Stimulated activated CD4-positive, alpha-beta T cell treated with anti-CD3 and anti-CD28 coated beads, Interleukin-1b, Interleukin-23, amount 100 ng/mL, for 1 hour (primary cell): ENCODE measurements around the gene ADCY3.
"Not testable (repeated sequence)": the region's sequence is repeated elsewhere in the genome, so short reads cannot be mapped to it uniquely, and the experiment has no call there.

Source experiments
- DNase-seq, 2 donors: peaks; one replicate each; pipeline ENCODE4 v3.0.0-alpha.2; 2020; ENCODE audit warnings: low read depth in 2 of 2

Gene ADCY3

DNA sequence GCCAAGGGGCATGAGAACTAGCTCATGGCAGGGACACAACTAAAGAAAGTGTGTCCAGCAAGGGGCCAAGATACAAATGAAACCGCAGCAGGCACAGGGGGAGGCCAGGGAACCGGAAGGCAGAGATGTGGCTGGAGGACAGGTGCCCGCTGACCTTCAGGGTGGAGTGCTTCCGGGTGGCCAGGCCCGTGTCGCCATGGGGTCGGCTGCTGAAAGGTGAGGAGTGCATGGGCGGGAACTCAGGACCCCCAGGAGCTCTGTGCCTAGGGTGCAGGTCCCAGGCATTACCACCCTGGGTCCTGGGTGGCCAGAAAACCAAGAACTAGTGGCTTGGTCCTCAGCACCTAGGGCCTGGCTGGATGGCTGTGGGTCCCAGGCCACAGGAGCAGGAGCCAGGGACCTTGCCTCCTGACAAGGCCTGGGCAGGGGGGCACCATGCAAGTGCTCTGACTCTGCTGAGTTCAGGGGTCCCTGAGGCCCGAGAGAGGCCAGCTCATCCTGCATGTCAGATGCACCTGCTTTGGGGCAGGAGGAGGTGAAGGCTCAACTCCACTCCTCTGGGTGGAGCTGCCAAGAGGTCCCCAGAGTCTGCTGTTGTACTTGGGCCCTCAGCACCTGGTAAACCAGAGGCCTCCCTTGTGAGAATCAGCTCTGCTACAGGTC is 75.9 kb downstream of the ADCY3 start:
- DNase-seq, result no peak

DNA sequence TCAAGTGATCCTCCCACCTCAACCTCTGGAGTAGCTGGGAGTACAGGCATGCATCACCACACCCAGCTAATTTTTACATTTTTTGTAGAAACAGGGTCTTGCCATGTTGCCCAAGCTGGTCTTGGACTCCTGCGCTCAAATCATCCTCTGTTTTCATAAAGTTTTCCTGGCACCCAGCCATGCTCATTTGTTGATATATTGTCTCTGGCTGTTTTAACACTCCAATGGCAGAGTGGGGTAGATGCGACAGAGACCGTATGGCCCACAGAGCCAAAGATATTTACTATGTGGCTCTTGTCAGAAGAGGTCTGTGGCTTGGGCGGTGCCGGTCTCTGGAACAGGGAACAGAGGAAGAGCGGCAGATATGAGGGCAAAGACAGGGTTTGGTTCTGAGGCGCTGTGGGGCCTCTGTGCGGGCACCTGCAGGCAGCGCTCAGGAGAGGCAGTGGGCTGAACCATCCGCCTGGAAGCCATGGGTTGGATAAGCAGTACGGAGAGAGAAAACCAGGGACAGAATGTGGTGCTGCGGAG is 76.6 kb downstream of the ADCY3 start:
- no peak for DNase-seq

DNA sequence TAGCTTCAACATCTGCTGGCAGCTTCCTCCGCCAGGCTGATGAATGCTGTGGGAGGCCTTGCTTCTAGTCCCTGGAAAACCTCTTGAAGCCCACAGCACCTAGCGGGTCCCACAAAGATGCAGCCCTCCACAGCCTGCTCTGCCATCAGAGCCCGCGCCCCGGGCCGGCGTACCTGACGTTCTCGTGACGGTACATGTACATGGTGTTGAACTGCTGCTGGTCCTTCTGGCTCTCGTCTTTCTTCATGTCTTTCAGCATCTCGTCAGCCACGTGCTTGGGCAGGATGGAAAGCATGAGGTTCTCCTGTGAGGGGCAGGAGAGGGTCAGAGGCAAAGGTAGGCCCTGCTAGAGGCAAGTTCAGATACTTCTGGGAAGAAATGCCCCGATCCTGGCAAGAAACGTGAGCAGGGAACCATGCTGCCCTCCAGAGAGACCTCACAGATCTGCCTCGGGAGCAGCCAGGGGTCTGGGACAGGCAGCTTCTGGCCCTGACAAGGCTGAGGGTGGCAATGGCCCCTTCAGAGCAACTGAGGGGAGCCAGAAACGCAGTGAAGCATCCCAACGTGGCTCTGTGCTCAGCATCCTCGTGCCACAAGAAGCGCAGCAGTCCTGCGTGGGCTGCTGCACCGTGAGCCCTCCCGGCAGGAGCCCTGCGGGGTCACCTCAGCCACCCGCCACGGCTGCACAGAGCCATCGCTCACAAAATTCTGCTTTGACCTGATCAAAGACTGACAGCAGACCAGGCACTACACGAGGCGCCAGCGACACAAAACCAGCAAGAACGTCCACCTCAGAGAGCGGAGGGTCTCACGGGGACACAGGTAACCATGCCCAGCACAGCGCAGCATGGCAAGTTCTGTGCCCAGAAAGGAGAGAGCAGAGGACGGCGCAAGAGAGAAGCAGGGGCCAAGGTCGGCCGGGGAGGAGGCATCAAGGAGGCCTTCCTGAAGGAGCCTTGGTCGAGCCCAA is 77.7 kb downstream of the ADCY3 start:
- no peak for DNase-seq

DNA sequence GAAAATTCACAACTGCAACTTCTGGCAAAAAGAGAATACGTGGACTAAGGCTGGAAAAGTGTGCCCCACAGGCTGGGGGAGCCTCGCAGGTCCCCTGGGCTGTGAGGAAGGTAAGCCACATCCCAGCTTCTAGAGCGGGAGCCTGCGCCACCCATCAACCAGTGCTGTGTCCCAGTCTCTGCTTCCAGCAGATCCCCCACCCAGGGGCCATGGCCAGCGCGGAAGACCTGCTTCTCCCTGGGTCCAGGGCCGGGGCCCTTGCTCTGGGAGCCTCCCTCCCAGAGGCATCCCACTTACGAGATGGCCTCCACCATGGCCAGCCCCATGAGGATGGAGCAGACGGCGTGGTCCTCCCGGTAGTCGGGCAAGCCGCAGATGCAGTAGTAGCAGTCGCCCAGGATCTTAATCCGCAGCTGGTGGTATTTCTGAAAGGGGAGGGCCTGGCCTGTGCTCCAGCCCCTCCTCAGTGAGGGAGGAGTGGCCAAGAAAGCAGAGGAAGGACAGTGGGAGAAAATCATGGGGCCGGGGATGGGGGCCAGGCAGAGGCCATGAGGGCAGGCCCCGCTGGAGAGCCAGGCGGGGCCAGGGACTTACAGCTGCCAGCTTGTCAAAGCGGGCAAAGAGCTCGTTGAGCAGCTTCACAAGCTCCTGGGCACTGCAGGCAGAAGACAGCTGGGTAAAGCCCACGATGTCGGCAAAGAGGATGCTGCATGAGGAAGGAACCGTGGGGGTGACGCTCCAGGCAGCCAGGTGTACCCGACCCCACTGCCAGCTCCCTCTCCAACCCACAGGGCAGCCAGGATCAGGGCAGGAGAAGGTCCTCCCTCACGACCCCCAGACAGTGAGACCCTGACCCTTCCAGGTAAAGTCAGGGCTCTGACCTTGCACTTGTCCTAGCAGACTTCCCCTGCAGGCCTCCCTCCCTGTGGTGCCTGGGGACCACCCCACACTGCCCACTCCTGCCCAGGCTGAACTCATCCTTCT is 78.8 kb downstream of the ADCY3 start:
- DNase-seq, result no peak

DNA sequence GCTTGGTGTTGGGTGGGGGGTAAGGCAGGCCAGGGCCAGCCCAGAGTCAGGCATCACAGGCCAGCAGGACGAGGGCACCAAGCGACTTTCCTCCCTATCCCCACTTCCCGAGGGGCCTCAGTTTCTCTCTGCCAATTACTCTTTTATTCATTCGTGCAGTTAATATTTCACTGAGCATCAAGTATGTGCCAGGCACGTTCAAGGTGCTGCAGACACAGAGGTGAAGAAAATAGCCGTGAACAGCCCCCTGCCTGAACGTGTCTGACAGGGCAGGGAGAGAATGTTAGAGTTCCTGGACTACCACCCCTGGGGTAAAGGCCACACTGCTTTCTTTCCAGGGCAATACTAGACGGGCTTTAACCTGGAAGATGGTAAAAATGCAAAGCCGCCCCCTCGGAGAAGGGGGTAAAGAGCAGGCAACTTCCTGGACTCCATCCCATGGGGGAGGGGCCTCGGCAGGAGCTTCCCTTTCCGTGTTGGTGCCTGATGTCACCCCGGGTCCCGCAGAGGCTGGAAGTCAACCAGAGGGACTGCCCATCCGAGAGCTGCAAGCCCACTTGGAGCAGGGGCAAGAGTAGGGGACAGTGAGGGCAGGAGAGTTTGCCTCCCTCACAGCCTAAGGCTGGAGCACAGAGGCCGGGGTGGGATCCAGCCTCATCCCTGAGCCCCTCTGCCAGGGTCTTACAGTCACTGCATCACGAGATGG is 79.7 kb downstream of the ADCY3 start:
- DNase-seq, result no peak

DNA sequence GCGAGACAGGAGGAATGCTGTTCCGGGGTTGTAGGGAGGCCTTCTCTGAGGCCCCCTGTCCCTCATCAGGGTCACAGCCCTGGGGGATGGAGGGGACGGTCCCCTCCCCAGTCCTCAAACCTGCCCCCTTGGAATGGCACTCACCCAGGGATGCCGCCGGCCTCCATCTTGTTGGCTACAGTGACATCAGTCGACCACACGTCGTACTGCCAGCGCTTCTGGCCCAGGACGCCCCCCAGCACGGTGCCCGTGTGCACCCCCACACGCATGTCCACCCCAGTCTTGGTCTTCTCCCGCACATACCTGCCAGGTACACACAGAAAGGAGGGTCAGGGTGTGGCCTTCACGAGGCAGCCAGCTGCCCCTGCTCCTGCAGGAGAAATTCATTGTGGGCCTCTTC is 80.3 kb downstream of the ADCY3 start:
- no peak for DNase-seq

DNA sequence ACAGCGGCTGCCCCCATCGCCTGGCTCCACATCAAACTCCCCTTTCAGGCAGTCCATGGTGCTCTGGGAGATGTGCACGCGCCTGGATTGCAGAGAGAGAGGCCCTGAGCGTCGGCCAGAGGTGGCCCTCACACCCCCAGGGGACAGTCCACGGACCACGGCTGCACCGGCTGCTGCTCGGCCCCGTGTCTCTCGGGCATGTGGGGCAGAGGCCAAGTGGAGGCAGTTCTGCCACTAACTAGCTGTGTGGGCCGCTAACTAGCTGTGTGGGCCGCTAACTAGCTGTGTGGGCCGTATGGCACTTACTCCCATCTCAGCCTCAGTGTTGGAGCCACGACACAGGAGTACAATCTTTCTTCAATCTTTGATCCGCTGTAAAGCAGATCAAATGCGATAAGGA is 81.5 kb downstream of the ADCY3 start:
- DNase-seq, result no peak

DNA sequence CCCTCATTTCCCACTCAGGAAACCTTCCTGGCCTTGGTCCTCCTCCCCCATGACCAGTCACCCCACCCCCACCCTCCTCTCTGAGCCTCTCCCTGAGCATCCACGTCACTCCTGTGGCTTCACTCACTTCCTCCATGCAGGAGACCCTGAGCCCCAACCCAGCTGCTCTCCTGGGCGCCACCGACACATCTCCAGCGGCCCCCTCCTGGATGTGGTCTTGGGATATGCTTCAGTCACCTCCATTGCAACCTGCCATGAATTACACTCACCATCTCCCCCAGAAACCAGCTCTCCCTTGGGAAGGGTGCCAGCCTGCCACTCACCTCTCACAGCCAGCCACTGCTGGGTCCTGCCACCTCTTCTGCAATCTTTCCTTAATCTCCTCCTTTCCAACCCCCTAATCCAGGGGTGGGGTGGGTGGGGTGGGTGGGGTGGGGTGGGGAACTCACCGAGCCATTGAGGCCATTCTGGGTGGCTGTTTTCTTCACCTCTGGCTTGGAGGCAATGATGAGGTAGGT is 82.0 kb downstream of the ADCY3 start:
- no peak for DNase-seq

DNA sequence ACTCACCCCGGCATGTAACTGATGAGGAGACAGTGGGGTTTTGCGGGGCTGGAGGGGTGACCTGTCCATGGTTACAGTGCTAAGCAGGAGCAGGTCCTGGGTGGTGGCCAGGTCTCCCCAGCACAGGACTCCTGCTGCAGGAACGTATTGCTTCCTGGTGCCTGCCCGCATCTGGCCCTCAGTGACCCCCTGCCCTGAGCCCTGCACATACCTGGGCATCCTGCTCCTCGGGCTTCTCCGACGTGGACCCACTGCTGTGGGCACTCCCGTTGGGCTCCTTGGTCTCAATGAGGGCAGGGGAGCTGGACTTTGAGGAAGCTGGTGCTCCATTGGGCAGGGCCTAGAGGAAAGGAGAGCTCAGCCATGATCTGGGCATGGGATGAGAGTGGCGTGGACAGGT is 83.3 kb downstream of the ADCY3 start:
- DNase-seq, result no peak

DNA sequence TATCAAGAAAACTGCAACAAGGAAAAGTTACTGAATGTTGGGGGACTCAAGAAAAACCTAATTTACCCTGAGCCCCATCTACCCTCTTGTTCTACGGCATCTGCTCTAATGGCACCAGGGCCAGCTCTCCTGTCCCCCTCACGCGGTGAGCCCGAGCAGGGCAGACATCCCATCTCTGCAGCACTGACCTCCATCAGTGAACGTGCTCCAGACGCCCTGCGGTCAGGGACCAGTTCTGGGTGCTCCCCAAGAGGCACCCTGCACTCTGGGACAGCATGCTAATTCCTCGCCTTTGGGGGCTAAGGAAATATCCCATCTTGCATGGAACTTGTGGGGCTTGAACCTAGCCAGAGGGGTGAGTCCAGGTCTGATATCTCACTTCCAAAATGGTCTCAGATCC is 83.8 kb downstream of the ADCY3 start:
- no peak for DNase-seq

DNA sequence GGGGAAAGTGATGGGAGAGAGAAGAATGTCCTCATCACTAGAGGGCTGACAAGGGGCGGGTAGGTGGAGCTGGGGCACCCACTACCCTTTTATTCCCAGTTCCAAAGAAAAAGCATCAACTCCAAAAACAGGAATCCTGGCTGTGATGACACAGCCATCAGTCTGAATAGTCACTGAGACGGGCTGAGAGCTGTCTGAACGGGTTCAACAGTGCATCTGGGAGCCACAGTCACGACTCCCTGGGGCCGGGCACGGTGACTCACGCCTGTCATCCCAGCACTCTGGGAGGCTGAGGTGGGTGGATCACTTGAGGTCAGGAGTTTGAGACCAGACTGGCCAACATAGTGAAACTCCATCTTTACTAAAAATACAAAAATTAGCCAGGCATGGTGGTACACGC is 84.6 kb downstream of the ADCY3 start:
- not testable (repeated sequence) for DNase-seq

DNA sequence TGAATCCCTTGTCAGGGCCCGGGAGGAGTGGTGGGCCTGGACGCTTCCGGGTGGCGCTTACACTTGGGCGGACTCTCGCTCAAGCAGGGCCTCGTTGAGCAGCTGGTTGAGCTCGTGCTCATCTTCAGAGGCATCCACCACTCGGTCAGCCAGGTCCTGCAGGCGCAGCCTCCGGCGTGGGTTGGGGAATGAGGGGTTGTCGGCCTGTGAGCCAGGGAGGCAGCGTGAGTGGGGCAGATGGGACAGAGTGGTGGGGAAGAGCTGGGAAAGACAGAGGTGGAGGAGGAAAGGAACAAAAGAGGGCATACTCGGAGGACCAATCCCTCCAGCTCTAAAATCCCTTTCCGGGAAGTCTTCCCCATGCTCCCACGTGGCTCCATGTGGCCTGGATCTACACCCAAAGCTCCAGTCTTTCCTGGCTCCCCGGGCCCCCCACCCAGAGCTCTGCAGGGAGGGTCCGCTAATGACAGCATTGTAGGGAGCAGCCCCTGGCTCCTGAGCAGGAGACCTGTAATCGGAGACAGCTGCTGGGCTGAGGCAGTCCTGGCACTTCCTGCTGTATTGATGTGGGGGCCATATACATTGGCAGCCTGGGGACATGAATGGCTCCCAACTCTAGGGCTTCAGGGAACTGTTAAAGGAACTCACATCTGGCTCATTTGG is 85.2 kb downstream of the ADCY3 start:
- no peak for DNase-seq

DNA sequence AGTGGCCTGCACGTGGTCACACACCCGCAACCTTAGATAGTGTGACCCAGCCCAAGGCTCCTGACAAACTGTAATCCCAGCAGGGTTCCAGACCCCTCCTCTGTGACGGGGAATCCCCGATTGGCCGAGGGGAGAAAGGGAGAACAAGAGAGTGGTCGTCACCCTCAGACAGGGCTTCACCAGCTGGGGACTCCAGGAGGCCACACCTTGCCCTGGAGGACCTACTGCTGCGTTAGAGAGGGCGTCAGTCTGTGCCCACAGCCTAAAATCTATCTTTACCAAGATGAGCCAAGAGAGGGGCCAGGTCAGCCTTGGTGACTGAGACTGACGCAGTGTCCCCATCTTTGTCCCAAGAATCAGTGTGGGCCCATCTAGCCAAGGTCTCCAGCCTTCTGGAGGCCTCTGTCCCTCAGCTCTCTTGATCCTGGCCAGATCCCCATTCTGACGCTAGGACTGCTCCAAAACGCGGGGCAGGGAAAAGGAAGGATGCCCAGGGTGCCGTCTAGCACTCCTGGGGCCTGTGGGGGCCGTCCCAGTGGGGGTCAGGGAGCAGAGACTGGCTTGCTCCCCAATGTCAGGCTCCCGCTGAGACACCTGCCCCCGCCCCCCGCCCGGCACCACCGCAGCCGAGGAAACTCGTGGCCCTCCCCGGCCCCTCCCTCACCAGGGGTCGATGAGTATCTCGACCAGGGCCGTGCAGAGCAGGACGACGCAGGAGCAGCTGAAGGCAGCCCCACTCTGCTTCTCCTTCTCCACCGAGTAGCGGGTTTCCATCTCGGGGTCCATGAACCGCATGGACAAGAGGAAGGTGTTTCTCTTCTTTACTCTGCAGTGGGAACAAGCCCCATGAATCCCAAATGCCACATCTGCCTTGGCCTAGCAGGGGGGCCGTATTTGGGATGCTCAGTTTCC is 86.0 kb downstream of the ADCY3 start:
- DNase-seq, result no peak

DNA sequence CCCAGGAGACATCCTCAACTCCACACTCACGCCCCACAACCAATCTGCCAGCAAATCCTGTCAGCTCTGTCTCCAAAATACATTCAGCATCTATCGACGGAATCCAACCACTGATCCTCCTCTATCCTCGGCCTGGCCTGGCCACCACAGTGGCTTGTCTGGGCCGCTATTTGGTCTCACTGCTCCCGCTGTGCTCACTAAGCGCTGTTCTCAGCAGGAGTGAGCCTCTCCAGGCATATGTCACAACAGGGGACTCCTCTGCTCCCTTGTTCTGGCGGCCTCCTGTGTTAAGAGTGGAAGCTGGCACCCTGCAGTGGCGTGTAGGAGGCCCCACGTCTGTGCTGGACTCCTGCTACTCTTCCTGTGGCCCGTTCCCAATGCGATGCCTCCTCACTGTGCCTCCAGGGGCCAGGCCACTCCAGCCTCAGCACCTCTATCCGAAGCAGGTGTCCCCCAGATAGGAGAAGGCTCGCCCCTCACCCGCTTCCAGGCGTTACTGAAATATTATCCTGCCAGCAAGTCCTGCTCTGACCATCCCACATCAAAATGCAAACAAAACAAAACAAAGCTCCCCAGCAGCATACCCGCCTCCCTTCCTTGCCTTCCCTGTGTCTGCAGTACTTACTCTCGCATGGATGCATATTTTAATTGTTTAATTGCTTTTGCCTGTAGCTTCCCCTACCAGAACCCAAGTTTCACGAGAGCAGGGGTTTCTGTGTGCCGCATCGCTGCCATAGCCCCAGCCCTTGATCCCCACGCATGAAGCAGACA is 86.9 kb downstream of the ADCY3 start:
- no peak for DNase-seq

DNA sequence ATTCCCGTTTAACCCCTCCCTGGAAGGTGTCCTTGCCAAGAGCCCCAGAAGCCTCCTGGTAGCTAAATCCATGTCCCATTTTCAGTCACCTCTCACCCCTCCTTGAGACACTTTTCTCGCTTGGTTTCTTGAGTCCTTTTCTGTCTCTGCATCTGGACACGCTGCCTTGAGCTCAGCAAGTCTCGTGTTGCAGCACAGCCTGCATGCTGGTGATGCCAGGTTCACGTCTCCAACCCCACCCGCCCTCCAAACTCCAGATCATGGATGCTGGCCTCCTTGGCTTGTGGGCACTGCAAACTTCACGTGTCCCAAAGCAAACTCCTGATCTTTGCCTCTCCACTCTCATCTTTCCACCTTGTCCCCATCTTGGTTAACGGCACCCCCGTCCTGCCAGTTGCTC is 87.5 kb downstream of the ADCY3 start:
- DNase-seq, result no peak

DNA sequence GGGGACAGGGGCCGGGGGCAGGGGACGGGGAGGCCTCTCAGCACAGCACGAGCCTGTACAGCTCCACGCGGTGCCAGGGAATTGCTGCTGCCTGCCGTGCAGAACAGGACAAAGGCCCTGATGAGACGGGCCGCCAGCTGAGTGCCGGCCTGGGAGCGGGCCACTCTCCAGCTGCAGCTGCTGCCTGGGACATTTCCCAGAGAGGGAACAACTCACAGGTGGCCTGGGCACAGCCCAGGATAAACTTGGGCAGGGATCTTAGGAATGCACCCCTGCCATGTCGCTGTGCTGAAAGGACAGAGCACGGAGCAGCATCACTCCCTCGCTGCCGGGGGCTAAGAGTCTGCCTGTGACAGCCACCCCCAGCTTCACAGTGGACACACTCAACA is 88.0 kb downstream of the ADCY3 start:
- DNase-seq, result no peak

DNA sequence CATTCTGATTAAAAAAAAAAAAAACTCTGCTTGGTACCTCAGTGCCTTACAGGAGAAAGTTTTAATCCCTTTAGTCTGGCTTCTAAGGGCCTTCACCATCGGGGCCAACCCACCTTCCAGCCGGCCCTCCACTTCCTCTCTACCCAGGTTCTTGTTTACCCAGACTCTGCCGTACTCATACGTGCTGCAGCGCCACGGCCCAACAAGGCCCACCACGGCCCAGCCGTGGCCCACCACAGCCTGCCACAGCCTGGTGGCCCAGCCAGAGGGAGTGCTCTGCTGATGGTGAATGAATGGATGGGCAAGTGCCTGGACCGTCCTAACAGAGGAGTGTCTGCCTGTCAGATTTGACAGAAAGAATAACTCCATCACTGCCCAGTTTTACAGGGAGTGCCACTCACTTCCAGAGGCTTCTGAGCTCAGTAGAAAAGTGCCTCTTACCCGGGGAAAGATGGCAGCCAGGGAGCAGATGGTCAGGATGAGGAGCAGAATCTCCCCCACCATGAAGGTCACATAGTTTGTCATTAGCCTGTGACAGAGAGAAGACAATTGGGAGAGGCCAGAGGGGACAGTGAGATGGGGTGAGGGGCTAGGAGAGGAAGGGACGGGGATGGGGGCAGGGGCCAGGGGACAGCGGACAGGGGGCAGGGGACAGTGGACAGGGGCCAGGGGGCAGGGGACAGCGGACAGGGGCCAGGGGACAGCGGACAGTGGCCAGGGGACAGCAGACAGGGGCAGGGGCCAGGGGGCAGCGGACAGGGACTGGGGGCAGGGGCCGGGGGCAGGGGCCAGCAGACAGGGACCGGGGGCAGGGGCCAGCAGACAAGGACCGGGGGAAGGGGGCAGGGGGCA is 88.6 kb downstream of the ADCY3 start:
- no peak for DNase-seq

DNA sequence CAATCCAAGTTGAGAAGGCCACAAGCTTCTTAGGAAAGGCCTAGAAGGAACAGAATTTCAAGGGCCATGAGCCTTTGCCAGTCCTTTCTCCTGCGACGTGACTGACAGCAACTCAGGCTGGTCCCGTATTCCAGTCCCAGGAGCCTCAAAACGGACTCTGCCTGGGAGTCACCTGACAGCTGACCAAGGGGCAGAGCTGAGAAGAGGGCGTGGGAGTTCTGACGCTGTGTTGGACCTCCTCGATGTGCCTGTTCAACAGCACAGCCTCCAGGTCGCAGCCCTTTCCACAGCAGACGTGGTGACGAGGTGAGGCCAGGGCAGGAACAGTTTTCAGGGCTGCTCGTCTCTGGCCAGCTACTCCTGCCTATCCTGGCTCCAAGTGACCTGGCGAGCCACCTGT is 89.3 kb downstream of the ADCY3 start:
- no peak for DNase-seq
